K562 (cell line): ENCODE results near the gene SNCB. TPM values are rescaled to one million over a fixed set of nuclear protein-coding genes. Genes with fewer than 3 reads are reported as not detected.
A peak's percentile ranks its signal among the peaks of the same experiment; 100 is the strongest.

ENCODE experiments used
- ARHGAP35 ChIP-seq: fragments of 450-650 bp; IDR thresholded peaks from 2 replicates; pipeline ENCODE4 v1.6.1; 2018; ENCODE audit not compliant: partially characterized antibody
- CBFA2T3 ChIP-seq: fragments of 450-650 bp; IDR thresholded peaks from 2 replicates; pipeline ENCODE4 v1.6.1; 2017
- CREM ChIP-seq: IDR thresholded peaks from 2 replicates; pipeline ENCODE4 v1.6.1; 2014; ENCODE audit warnings: antibody characterized with exemption, low read depth
- EGR1 ChIP-seq: fragments of 450-650 bp; conservative IDR thresholded peaks from 2 replicates; pipeline ENCODE4 v1.6.1; 2017; ENCODE audit warnings: mild to moderate bottlenecking
- FUS ChIP-seq: fragments of 200-400 bp; formaldehyde crosslinking; optimal IDR thresholded peaks from 2 replicates; pipeline ENCODE3; 2017; ENCODE audit warnings: low read depth, low read length
- GABPA ChIP-seq: fragments of 200-800 bp; sonication (Bioruptor generic); conservative IDR thresholded peaks from 2 replicates; pipeline ENCODE4 v1.6.1; 2016; ENCODE audit warnings: low read depth, missing genetic modification characterization, missing compliant biosample characterization
- RBM17 ChIP-seq: fragments of 200-400 bp; formaldehyde crosslinking; IDR thresholded peaks from 2 replicates; pipeline ENCODE4 v1.6.1; 2017; ENCODE audit warnings: low read depth, mild to moderate bottlenecking, low read length, borderline replicate concordance
- SMARCA5 ChIP-seq: fragments of 450-650 bp; IDR thresholded peaks from 2 replicates; pipeline ENCODE4 v1.6.1; 2016
- ZNF696 ChIP-seq: fragments of 250-450 bp; sonication (Bioruptor Pico); conservative IDR thresholded peaks from 2 replicates; pipeline ENCODE4 v1.4.0; 2020; ENCODE audit warnings: mild to moderate bottlenecking, moderate library complexity
- ZNF77 ChIP-seq: fragments of 250-450 bp; sonication (Bioruptor Pico); IDR thresholded peaks from 2 replicates; pipeline ENCODE4 v1.5.0; 2020
- polyA plus RNA-seq, 8 experiments: library from polyadenylated mRNA; depleted of rRNA in 4 of 8; stranded (reverse) in 5 of 8; unstranded in 3 of 8; fragments of >200 nt; fragmentation: Nextera tagmentation in 2 of 8; fragmentation: Illumina TruSeq in 1 of 8; extraction: Ambion mirVana in 2 of 8; extraction: Trizol in 1 of 8; gene quantifications; 2 replicates each; pipeline versions ENCODE4 v1.2.1 to v1.2.3, GENCODE V29; 2011 to 2014; ENCODE audit warnings: inconsistent platforms in 1 of 8, missing spikeins in 1 of 8
- total RNA-seq, 7 experiments: library from RNA; depleted of rRNA in 6 of 7; stranded (reverse); fragments of >200 nt in 6 of 7; fragmentation: Illumina TruSeq in 2 of 7; extraction: Trizol in 2 of 7; gene quantifications; 2 replicates each; pipeline versions ENCODE4 v1.2.1 to v1.2.3, GENCODE V29; 2011 to 2021; ENCODE audit warnings: low replicate concordance in 1 of 7
- TF ChIP-seq, protein P1 (sequence below), 2 experiments: fragments of 450-650 bp in 1 of 2; sonication (generic) in 1 of 2; formaldehyde crosslinking; conservative IDR thresholded peaks; 2 replicates each; pipeline versions ENCODE4 v1.4.0 to v1.8.1; 2020 to 2022; ENCODE audit warnings: mild to moderate bottlenecking in 1 of 2, missing genetic modification reagents in 1 of 2
- TF ChIP-seq, protein P2 (sequence below): fragments of 450-650 bp; IDR thresholded peaks from 2 replicates; pipeline ENCODE4 v1.6.1; 2018; ENCODE audit not compliant: partially characterized antibody
- TF ChIP-seq, protein P3 (sequence below): fragments of 450-650 bp; IDR thresholded peaks from 2 replicates; pipeline ENCODE4 v1.6.1; 2016; ENCODE audit warnings: mild to moderate bottlenecking, moderate library complexity

The SNCB gene
- total and polyA plus RNA-seq, 9 of the 15 experiments (the other 6 are each of a cell fraction or from before 2014, with no cell fraction given), result not detected

DNA sequence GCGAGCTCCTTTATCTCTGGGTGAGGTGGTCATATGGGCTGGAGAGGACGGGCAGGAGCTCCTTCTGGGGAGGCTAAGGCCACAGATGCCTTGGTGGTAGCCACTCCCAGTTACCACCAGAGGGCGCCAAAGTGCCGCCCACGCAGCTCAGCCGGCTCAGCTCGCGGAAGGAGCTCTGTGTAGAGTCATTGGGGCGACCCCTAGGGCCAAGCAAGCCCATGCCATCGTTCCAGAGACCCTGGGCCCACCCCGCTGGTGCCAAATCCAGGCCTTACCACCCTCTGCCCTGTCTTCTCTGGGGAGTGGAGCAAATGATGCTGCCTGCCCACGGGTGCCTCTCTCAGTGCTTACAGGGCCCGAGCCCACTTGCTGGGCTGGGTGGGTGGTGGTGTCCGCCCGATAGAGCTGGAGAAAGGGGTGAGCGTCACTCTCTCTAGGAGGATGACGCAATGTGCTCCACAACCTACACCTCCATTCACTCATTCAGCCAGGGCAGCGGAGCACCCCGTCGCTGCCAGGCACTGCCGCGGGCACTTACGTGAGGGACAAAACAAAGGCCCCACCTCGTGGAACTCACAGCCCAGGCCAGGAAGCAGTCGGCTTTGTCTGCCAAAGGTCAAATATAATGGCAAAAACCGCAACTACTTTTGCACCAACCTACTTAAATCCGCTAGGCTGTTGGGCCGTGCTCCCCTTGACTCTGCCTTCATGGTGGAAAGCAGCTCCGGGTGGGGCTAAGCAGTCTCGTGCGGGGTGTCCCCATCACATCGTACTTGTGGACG is 30.7 kb upstream of the SNCB start (continued):
- TF ChIP-seq, protein P1, sequence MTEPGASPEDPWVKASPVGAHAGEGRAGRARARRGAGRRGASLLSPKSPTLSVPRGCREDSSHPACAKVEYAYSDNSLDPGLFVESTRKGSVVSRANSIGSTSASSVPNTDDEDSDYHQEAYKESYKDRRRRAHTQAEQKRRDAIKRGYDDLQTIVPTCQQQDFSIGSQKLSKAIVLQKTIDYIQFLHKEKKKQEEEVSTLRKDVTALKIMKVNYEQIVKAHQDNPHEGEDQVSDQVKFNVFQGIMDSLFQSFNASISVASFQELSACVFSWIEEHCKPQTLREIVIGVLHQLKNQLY (CRISPR knock-in tag; conservative IDR thresholded peaks at IDR 0.05), result no peak
- no peak for TF ChIP-seq ZNF696 (CRISPR knock-in tag)
- TF ChIP-seq, protein P2, sequence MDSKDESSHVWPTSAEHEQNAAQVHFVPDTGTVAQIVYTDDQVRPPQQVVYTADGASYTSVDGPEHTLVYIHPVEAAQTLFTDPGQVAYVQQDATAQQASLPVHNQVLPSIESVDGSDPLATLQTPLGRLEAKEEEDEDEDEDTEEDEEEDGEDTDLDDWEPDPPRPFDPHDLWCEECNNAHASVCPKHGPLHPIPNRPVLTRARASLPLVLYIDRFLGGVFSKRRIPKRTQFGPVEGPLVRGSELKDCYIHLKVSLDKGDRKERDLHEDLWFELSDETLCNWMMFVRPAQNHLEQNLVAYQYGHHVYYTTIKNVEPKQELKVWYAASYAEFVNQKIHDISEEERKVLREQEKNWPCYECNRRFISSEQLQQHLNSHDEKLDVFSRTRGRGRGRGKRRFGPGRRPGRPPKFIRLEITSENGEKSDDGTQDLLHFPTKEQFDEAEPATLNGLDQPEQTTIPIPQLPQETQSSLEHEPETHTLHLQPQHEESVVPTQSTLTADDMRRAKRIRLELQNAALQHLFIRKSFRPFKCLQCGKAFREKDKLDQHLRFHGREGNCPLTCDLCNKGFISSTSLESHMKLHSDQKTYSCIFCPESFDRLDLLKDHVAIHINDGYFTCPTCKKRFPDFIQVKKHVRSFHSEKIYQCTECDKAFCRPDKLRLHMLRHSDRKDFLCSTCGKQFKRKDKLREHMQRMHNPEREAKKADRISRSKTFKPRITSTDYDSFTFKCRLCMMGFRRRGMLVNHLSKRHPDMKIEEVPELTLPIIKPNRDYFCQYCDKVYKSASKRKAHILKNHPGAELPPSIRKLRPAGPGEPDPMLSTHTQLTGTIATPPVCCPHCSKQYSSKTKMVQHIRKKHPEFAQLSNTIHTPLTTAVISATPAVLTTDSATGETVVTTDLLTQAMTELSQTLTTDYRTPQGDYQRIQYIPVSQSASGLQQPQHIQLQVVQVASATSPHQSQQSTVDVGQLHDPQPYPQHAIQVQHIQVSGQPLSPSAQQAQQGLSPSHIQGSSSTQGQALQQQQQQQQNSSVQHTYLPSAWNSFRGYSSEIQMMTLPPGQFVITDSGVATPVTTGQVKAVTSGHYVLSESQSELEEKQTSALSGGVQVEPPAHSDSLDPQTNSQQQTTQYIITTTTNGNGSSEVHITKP, result no peak
- TF ChIP-seq, protein P3, sequence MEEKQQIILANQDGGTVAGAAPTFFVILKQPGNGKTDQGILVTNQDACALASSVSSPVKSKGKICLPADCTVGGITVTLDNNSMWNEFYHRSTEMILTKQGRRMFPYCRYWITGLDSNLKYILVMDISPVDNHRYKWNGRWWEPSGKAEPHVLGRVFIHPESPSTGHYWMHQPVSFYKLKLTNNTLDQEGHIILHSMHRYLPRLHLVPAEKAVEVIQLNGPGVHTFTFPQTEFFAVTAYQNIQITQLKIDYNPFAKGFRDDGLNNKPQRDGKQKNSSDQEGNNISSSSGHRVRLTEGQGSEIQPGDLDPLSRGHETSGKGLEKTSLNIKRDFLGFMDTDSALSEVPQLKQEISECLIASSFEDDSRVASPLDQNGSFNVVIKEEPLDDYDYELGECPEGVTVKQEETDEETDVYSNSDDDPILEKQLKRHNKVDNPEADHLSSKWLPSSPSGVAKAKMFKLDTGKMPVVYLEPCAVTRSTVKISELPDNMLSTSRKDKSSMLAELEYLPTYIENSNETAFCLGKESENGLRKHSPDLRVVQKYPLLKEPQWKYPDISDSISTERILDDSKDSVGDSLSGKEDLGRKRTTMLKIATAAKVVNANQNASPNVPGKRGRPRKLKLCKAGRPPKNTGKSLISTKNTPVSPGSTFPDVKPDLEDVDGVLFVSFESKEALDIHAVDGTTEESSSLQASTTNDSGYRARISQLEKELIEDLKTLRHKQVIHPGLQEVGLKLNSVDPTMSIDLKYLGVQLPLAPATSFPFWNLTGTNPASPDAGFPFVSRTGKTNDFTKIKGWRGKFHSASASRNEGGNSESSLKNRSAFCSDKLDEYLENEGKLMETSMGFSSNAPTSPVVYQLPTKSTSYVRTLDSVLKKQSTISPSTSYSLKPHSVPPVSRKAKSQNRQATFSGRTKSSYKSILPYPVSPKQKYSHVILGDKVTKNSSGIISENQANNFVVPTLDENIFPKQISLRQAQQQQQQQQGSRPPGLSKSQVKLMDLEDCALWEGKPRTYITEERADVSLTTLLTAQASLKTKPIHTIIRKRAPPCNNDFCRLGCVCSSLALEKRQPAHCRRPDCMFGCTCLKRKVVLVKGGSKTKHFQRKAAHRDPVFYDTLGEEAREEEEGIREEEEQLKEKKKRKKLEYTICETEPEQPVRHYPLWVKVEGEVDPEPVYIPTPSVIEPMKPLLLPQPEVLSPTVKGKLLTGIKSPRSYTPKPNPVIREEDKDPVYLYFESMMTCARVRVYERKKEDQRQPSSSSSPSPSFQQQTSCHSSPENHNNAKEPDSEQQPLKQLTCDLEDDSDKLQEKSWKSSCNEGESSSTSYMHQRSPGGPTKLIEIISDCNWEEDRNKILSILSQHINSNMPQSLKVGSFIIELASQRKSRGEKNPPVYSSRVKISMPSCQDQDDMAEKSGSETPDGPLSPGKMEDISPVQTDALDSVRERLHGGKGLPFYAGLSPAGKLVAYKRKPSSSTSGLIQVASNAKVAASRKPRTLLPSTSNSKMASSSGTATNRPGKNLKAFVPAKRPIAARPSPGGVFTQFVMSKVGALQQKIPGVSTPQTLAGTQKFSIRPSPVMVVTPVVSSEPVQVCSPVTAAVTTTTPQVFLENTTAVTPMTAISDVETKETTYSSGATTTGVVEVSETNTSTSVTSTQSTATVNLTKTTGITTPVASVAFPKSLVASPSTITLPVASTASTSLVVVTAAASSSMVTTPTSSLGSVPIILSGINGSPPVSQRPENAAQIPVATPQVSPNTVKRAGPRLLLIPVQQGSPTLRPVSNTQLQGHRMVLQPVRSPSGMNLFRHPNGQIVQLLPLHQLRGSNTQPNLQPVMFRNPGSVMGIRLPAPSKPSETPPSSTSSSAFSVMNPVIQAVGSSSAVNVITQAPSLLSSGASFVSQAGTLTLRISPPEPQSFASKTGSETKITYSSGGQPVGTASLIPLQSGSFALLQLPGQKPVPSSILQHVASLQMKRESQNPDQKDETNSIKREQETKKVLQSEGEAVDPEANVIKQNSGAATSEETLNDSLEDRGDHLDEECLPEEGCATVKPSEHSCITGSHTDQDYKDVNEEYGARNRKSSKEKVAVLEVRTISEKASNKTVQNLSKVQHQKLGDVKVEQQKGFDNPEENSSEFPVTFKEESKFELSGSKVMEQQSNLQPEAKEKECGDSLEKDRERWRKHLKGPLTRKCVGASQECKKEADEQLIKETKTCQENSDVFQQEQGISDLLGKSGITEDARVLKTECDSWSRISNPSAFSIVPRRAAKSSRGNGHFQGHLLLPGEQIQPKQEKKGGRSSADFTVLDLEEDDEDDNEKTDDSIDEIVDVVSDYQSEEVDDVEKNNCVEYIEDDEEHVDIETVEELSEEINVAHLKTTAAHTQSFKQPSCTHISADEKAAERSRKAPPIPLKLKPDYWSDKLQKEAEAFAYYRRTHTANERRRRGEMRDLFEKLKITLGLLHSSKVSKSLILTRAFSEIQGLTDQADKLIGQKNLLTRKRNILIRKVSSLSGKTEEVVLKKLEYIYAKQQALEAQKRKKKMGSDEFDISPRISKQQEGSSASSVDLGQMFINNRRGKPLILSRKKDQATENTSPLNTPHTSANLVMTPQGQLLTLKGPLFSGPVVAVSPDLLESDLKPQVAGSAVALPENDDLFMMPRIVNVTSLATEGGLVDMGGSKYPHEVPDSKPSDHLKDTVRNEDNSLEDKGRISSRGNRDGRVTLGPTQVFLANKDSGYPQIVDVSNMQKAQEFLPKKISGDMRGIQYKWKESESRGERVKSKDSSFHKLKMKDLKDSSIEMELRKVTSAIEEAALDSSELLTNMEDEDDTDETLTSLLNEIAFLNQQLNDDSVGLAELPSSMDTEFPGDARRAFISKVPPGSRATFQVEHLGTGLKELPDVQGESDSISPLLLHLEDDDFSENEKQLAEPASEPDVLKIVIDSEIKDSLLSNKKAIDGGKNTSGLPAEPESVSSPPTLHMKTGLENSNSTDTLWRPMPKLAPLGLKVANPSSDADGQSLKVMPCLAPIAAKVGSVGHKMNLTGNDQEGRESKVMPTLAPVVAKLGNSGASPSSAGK, result no peak
- TF ChIP-seq RBM17, result no peak
- TF ChIP-seq GABPA (tag), result no peak
- no peak for TF ChIP-seq CBFA2T3
- no peak for TF ChIP-seq ZNF77 (CRISPR knock-in tag)
- 0 out of 2 replicates have a peak, but pooled peaks have one; percentile 28 for TF ChIP-seq CREM
- TF ChIP-seq ARHGAP35, result no peak
- TF ChIP-seq EGR1, result peak; percentile 95
- no peak for TF ChIP-seq SMARCA5
- TF ChIP-seq FUS, result no peak
